HCT116 (cell line): Measurements from ENCODE around the gene RAN. TPM values are rescaled to one million over a fixed set of nuclear protein-coding genes. Genes with fewer than 3 reads are reported as not detected.
A peak's percentile ranks its signal among the peaks of the same experiment; 100 is the strongest.

Experiments used
- ATAC-seq: fragments of 200-7000 bp; cut with Tn5 transposase; 2 replicates; pipeline ENCODE4 v1.9.1; 2020; ENCODE audit warnings: mild to moderate bottlenecking, moderate library complexity
- BruUV-seq: library from RNA; stranded (reverse); fragments of 400-500 nt; replicated peaks from 2 replicates; lab custom pipeline; 2021; lab: Mats Ljungman, UMichigan
- CTCF ChIA-PET: fragments of 300-600 bp; sonication (Branson Sonifier 250); formaldehyde crosslinking; loops from one replicate; lab custom pipeline; 2021; ENCODE audit warnings: antibody characterized with exemption; lab: Charles Lee
- POLR2A ChIA-PET: fragments of 300-600, 350-600 bp; sonication (Branson Sonifier 250); formaldehyde crosslinking; loops from one replicate; lab custom pipeline; 2021; ENCODE audit warnings: antibody characterized with exemption; lab: Charles Lee
- RAD21 ChIA-PET, 2 experiments: fragments of 300-600 bp; sonication (Branson Sonifier 250); formaldehyde crosslinking; loops; one replicate each; lab custom pipeline; 2023; ENCODE audit warnings: low total read pairs in 2 of 2; ENCODE audit not compliant: uncharacterized antibody in 2 of 2, unreplicated experiment in 2 of 2, low non-redundant PET in 1 of 2; lab: Charles Lee
- DNase-seq: peaks from one replicate; pipeline ENCODE4 v3.0.0-alpha.2; 2010; ENCODE audit warnings: low read depth, low spot score
- H2AFZ ChIP-seq: fragments of 200-600 bp; shearing (Covaris generic), sonication (generic); 2 replicates; pipeline ENCODE4 v1.6.1; 2017; ENCODE audit warnings: low read depth, mixed run types, mixed read lengths, antibody characterized with exemption, low read length; ENCODE audit not compliant: poor library complexity, severe bottlenecking
- H3K27ac ChIP-seq: 2 replicates; pipeline ENCODE4 v1.5.1; 2012; ENCODE audit warnings: low read depth, low read length
- H3K27me3 ChIP-seq: fragments of 200-600 bp; sonication (generic); 2 replicates; pipeline ENCODE4 v1.6.1; 2016; ENCODE audit warnings: mixed run types, low read length, mixed read lengths; ENCODE audit not compliant: insufficient read depth
- H3K36me3 ChIP-seq, 2 experiments: fragments of 200-500 bp in 1 of 2; fragments of 200-600 bp in 1 of 2; sonication (Bioruptor generic) in 1 of 2; sonication (generic) in 1 of 2; 2 replicates each; pipeline versions ENCODE4 v1.5.1 to v1.6.1; 2014 to 2016; ENCODE audit warnings: low read length in 2 of 2, inconsistent platforms in 1 of 2, mixed read lengths in 1 of 2, mixed run types in 1 of 2; ENCODE audit not compliant: insufficient read depth in 2 of 2, control insufficient read depth in 1 of 2
- H3K4me1 ChIP-seq, 2 experiments: fragments of 200-600 bp in 1 of 2; sonication (generic) in 1 of 2; 2 replicates each; pipeline versions ENCODE4 v1.5.1 to v1.6.1; 2012 to 2017; ENCODE audit warnings: low read length in 2 of 2, inconsistent platforms in 1 of 2, mild to moderate bottlenecking in 1 of 2, mixed read lengths in 1 of 2, mixed run types in 1 of 2, moderate library complexity in 1 of 2; ENCODE audit not compliant: insufficient read depth in 2 of 2, control insufficient read depth in 1 of 2
- H3K4me2 ChIP-seq: fragments of 200-600 bp; sonication (generic); 2 replicates; pipeline ENCODE4 v1.6.1; 2017; ENCODE audit warnings: mixed run types, low read length, mixed read lengths
- H3K4me3 ChIP-seq, 2 experiments: fragments of 200-600 bp in 1 of 2; sonication (generic) in 1 of 2; replicated peaks in 1 of 2; 2 replicates each; pipeline ENCODE4 v1.5.1; 2011 to 2016; ENCODE audit warnings: low read length in 2 of 2, control low read depth in 1 of 2, low read depth in 1 of 2, mild to moderate bottlenecking in 1 of 2, mixed read lengths in 1 of 2, mixed run types in 1 of 2
- H3K79me2 ChIP-seq: fragments of 200-600 bp; sonication (generic); 2 replicates; pipeline ENCODE4 v1.6.1; 2017; ENCODE audit warnings: mild to moderate bottlenecking, mixed run types, low read length, moderate library complexity, mixed read lengths; ENCODE audit not compliant: insufficient read depth
- H3K9ac ChIP-seq: fragments of 200-600 bp; sonication (generic); 2 replicates; pipeline ENCODE4 v1.6.1; 2016; ENCODE audit warnings: low read length, mixed read lengths
- H3K9me2 ChIP-seq: fragments of 200-600 bp; sonication (generic), shearing (Covaris generic); 2 replicates; pipeline ENCODE4 v1.6.1; 2017; ENCODE audit warnings: mixed run types, mild to moderate bottlenecking, moderate library complexity; ENCODE audit not compliant: insufficient read depth
- H3K9me3 ChIP-seq, 2 experiments: fragments of 200-500 bp in 1 of 2; fragments of 200-600 bp in 1 of 2; sonication (Bioruptor generic) in 1 of 2; sonication (generic) in 1 of 2; 2 replicates each; pipeline ENCODE4 v1.6.1; 2014 to 2017; ENCODE audit warnings: low read length in 2 of 2, mixed read lengths in 2 of 2, inconsistent platforms in 1 of 2, low read depth in 1 of 2, mild to moderate bottlenecking in 1 of 2, mixed run types in 1 of 2, moderate library complexity in 1 of 2; ENCODE audit not compliant: control insufficient read depth in 1 of 2, insufficient read depth in 1 of 2
- H4K20me1 ChIP-seq: fragments of 200-600 bp; sonication (generic), shearing (Covaris generic); 2 replicates; pipeline ENCODE4 v1.6.1; 2017; ENCODE audit warnings: mixed run types, mild to moderate bottlenecking, moderate library complexity; ENCODE audit not compliant: insufficient read depth
- ATF3 ChIP-seq: IDR thresholded peaks from 2 replicates; pipeline ENCODE4 v1.6.1; 2012
- CBX3 ChIP-seq: IDR thresholded peaks from 2 replicates; pipeline ENCODE4 v1.6.1; 2012; ENCODE audit warnings: low read depth
- CEBPB ChIP-seq: IDR thresholded peaks from 2 replicates; pipeline ENCODE4 v1.6.1; 2012; ENCODE audit warnings: low read depth
- EGR1 ChIP-seq: IDR thresholded peaks from 2 replicates; pipeline ENCODE4 v1.6.1; 2012; ENCODE audit warnings: low read depth
- ELF1 ChIP-seq: IDR thresholded peaks from 2 replicates; pipeline ENCODE4 v1.6.1; 2012; ENCODE audit warnings: low read depth, borderline replicate concordance
- FOSL1 ChIP-seq: IDR thresholded peaks from 2 replicates; pipeline ENCODE4 v1.6.1; 2012; ENCODE audit warnings: low read depth
- JUND ChIP-seq: IDR thresholded peaks from 2 replicates; pipeline ENCODE4 v1.6.1; 2012
- MAX ChIP-seq: IDR thresholded peaks from 2 replicates; pipeline ENCODE4 v1.6.1; 2012
- POLR2A ChIP-seq: IDR thresholded peaks from 2 replicates; pipeline ENCODE4 v1.7.0; 2011; ENCODE audit warnings: borderline replicate concordance; ENCODE audit not compliant: insufficient read depth, insufficient read length; ENCODE audit errors: extremely low read depth
- POLR2AphosphoS5 ChIP-seq: IDR thresholded peaks from 2 replicates; pipeline ENCODE4 v1.6.1; 2011; ENCODE audit warnings: mild to moderate bottlenecking, low read depth, low read length, moderate library complexity
- RAD21 ChIP-seq: IDR thresholded peaks from 2 replicates; pipeline ENCODE4 v1.6.1; 2012; ENCODE audit warnings: low read depth, mild to moderate bottlenecking
- SP1 ChIP-seq: IDR thresholded peaks from 2 replicates; pipeline ENCODE4 v1.6.1; 2012; ENCODE audit warnings: low read depth
- SRF ChIP-seq: IDR thresholded peaks from 2 replicates; pipeline ENCODE4 v1.6.1; 2012; ENCODE audit warnings: low read depth
- TCF7L2 ChIP-seq: IDR thresholded peaks from 2 replicates; pipeline ENCODE4 v1.7.0; 2011; ENCODE audit warnings: borderline replicate concordance, inconsistent platforms; ENCODE audit not compliant: insufficient read depth, insufficient read length; ENCODE audit errors: extremely low read depth
- YY1 ChIP-seq: IDR thresholded peaks from 2 replicates; pipeline ENCODE4 v1.6.1; 2011; ENCODE audit warnings: low read length, low read depth, moderate library complexity, mild to moderate bottlenecking; ENCODE audit not compliant: insufficient replicate concordance; ENCODE audit errors: extremely low read depth
- intact Hi-C: fragments of 100-400 bp; cut with micrococcal nuclease; formaldehyde crosslinking; loops from 2 replicates; pipeline ENCODE4 v1.10.0; 2022
- total RNA-seq: library from RNA; stranded (reverse); gene quantifications from one replicate; pipeline ENCODE4 v1.2.1, GENCODE V29; 2021; ENCODE audit not compliant: unreplicated experiment

Gene RAN
- total RNA-seq, 1 experiment from 2014 or later: 1,420 TPM

GRCh38 chr12:130879212-130879686, 7.4 kb downstream of the RAN start (continued):
- no peak for TF ChIP-seq ATF3
- no peak for TF ChIP-seq JUND

- intact Hi-C loops: no loop called here
- H3K4me3 ChIP-seq: no peak overlapping the region
- H2AFZ ChIP-seq: no peak overlapping the region
- no peaks in the 10 kb centered on the region for H3K9me2 ChIP-seq
- H3K4me2 ChIP-seq: no peak overlapping the region
- ChIA-PET CTCF (no interaction called here), RAD21 (no interaction called here), POLR2A (no interaction called here)
- no peaks in the 10 kb centered on the region for H3K4me1 ChIP-seq
- H3K9ac ChIP-seq: no peak overlapping the region
- TF ChIP-seq MAX (no peak), JUND (no peak), FOSL1 (no peak), SP1 (no peak), RAD21 (no peak), CEBPB (no peak), CBX3 (no peak), YY1 (no peak), SRF (no peak), POLR2A (no peak), TCF7L2 (no peak), EGR1 (no peak), POLR2AphosphoS5 (no peak), ATF3 (no peak), ELF1 (no peak)
- BruUV-seq: no TSS peak
- DNase-seq (no peak), ATAC-seq (peak; percentile 15)
- H3K27ac ChIP-seq: no peak overlapping the region
- no peaks in the 10 kb centered on the region for H3K27me3 ChIP-seq
- H3K79me2 ChIP-seq: peaks cover 20% of the 10 kb centered on the region
- peaks cover 24 to 28% of the 10 kb centered on the region in 2 experiments for H3K36me3 ChIP-seq
- H4K20me1 ChIP-seq: peaks cover 26% of the 10 kb centered on the region; the same call in 1 of the 2 replicates
- H3K9me3 ChIP-seq: no peaks in the 10 kb centered on the region
These were observed 8.0 kb downstream of the RAN start for GRCh38 chr12:130879781-130880389.
